Measurements from ENCODE around the gene KIF9. TPM values are rescaled to one million over a fixed set of nuclear protein-coding genes. Genes with fewer than 3 reads are reported as not detected.
A peak's percentile ranks its signal among the peaks of the same experiment; 100 is the strongest.
"Not testable (repeated sequence)": the region's sequence is repeated elsewhere in the genome, so short reads cannot be mapped to it uniquely, and the experiment has no call there.

Gene KIF9
- 0.53 and 0.74 TPM in 2 replicates for total RNA-seq (2014; rRNA removed; shearing (Covaris generic); ENCODE audit: low replicate concordance)

- no peaks in the 10 kb centered on the region for H3K27me3 ChIP-seq
- DNase-seq, result peak; percentile 86
- H3K36me3 ChIP-seq, result peaks cover 2% of the 10 kb centered on the region; the same call in 1 of the 2 replicates
- H3K9me3 ChIP-seq, result no peaks in the 10 kb centered on the region
- H3K4me3 ChIP-seq, result peak within 1 kb of the TSS; percentile 94
These were observed at the start of gene KIF9, which contains the start of gene KLHL18 for GRCh38 chr3:47282424-47283192. KIF9 (minus strand) TSS chr3:47282799; CDS start chr3:47277374, 5,425 bp downstream. KLHL18 (plus strand) TSS chr3:47282944; CDS start chr3:47282966, 22 bp downstream.

- peak; percentile 4 for DNase-seq
- peaks cover 5% of the 10 kb centered on the region for H3K36me3 ChIP-seq
- H3K27me3 ChIP-seq, result no peaks in the 10 kb centered on the region
- H3K4me3 ChIP-seq, result no peak overlapping the region
- H3K9me3 ChIP-seq, result no peaks in the 10 kb centered on the region
These were observed 41.8 kb upstream of the KIF9 start for GRCh38 chr3:47324278-47324865.

- no peak for DNase-seq
- H3K36me3 ChIP-seq, result peaks cover 5% of the 10 kb centered on the region
- H3K27me3 ChIP-seq, result no peaks in the 10 kb centered on the region
- H3K4me3 ChIP-seq, result no peak overlapping the region
- H3K9me3 ChIP-seq, result no peaks in the 10 kb centered on the region
These were observed 41.1 kb upstream of the KIF9 start for GRCh38 chr3:47323431-47324277.

- no peak for DNase-seq
- H3K9me3 ChIP-seq, result no peaks in the 10 kb centered on the region
- no peak overlapping the region for H3K4me3 ChIP-seq
- peaks cover 5% of the 10 kb centered on the region for H3K36me3 ChIP-seq
- H3K27me3 ChIP-seq, result no peaks in the 10 kb centered on the region
These were observed 37.4 kb upstream of the KIF9 start for GRCh38 chr3:47319956-47320355.

- Histone ChIP-seq H3K9me3 (no peaks in the 10 kb centered on the region), H3K4me3 (no peak overlapping the region), H3K36me3 (peaks cover 2% of the 10 kb centered on the region; the same call in 1 of the 2 replicates), H3K27me3 (no peaks in the 10 kb centered on the region)
- peak; percentile 16 for DNase-seq
These were observed 36.3 kb upstream of the KIF9 start for GRCh38 chr3:47318916-47319315.

GRCh38 chr3:47316151-47316550 lies 33.6 kb upstream of the KIF9 start:
- not testable (repeated sequence) for H3K4me3 ChIP-seq, H3K36me3 ChIP-seq, H3K27me3 ChIP-seq, H3K9me3 ChIP-seq
- DNase-seq, result peak; percentile 2

- Histone ChIP-seq H3K27me3 (no peaks in the 10 kb centered on the region), H3K4me3 (no peak overlapping the region), H3K36me3 (no peaks in the 10 kb centered on the region), H3K9me3 (no peaks in the 10 kb centered on the region)
- DNase-seq, result no peak
These were observed 32.6 kb upstream of the KIF9 start for GRCh38 chr3:47315069-47315647.

- Histone ChIP-seq H3K4me3 (no peak overlapping the region), H3K9me3 (no peaks in the 10 kb centered on the region), H3K36me3 (no peaks in the 10 kb centered on the region), H3K27me3 (no peaks in the 10 kb centered on the region)
- no peak for DNase-seq
These were observed 31.6 kb upstream of the KIF9 start for GRCh38 chr3:47314056-47314764.

GRCh38 chr3:47313341-47314055 lies 30.9 kb upstream of the KIF9 start:
- no peak for DNase-seq
- Histone ChIP-seq H3K9me3 (no peaks in the 10 kb centered on the region), H3K36me3 (no peaks in the 10 kb centered on the region), H3K27me3 (no peaks in the 10 kb centered on the region), H3K4me3 (no peak overlapping the region)

GRCh38 chr3:47310391-47310790 lies 27.8 kb upstream of the KIF9 start:
- no peaks in the 10 kb centered on the region for H3K36me3 ChIP-seq
- H3K4me3 ChIP-seq, result no peak overlapping the region

GRCh38 chr3:47309231-47309630 lies 26.6 kb upstream of the KIF9 start:
- H3K36me3 ChIP-seq, H3K9me3 ChIP-seq, H3K27me3 ChIP-seq, H3K4me3 ChIP-seq, DNase-seq: not testable (repeated sequence)

More at GRCh38 chr3:47310391-47310790, 27.8 kb upstream of the KIF9 start:
- Histone ChIP-seq H3K9me3 (no peaks in the 10 kb centered on the region), H3K27me3 (no peaks in the 10 kb centered on the region)
- DNase-seq, result no peak

GRCh38 chr3:47306022-47306421 lies 23.4 kb upstream of the KIF9 start:
- no peaks in the 10 kb centered on the region for H3K27me3 ChIP-seq
- DNase-seq, result no peak
- no peaks in the 10 kb centered on the region for H3K9me3 ChIP-seq
- no peak overlapping the region for H3K4me3 ChIP-seq
- peaks cover 2% of the 10 kb centered on the region; the same call in 1 of the 2 replicates for H3K36me3 ChIP-seq

- peaks cover 2% of the 10 kb centered on the region; the same call in 1 of the 2 replicates for H3K36me3 ChIP-seq
- H3K9me3 ChIP-seq, result no peaks in the 10 kb centered on the region
- H3K27me3 ChIP-seq, result no peaks in the 10 kb centered on the region
- DNase-seq, result no peak
- no peak overlapping the region for H3K4me3 ChIP-seq
These were observed 18.9 kb upstream of the KIF9 start for GRCh38 chr3:47301456-47301855.

- Histone ChIP-seq H3K9me3 (no peaks in the 10 kb centered on the region), H3K27me3 (no peaks in the 10 kb centered on the region), H3K36me3 (peaks cover 2% of the 10 kb centered on the region; the same call in 1 of the 2 replicates), H3K4me3 (no peak overlapping the region)
- DNase-seq, result no peak
These were observed 17.1 kb upstream of the KIF9 start for GRCh38 chr3:47299381-47300318.

- H3K27me3 ChIP-seq, result no peaks in the 10 kb centered on the region
- no peak overlapping the region for H3K4me3 ChIP-seq
- H3K36me3 ChIP-seq, result peaks cover 2% of the 10 kb centered on the region; the same call in 1 of the 2 replicates
- H3K9me3 ChIP-seq, result no peaks in the 10 kb centered on the region
- no peak for DNase-seq
These were observed 15.8 kb upstream of the KIF9 start for GRCh38 chr3:47298439-47298838.

Data from MG63 (cell line).